GM21576 (cell line): Measurements from ENCODE around the gene CALM3.
"Not testable (repeated sequence)": the region's sequence is repeated elsewhere in the genome, so short reads cannot be mapped to it uniquely, and the experiment has no call there.

Experiments
- ATAC-seq: cut with Tn5 transposase; IDR thresholded peaks from one replicate; pipeline ENCODE4 v1.9.1; 2021; ENCODE audit warnings: mild to moderate bottlenecking, moderate library complexity; ENCODE audit not compliant: unreplicated experiment

Gene CALM3

GRCh38 chr19:46601318-46602224 is at the start of gene CALM3:
CALM3 (plus strand) TSS chr19:46601330; CDS start chr19:46601435, 105 bp downstream.
- ATAC-seq = no peak

GRCh38 chr19:46552891-46553290 is 48.2 kb upstream of the CALM3 start:
- no peak for ATAC-seq

GRCh38 chr19:46554161-46554560 is 47.0 kb upstream of the CALM3 start:
- ATAC-seq = no peak

- ATAC-seq = no peak
Measured at GRCh38 chr19:46555628-46556280, 45.4 kb upstream of the CALM3 start.

GRCh38 chr19:46556471-46556870 is 44.7 kb upstream of the CALM3 start:
- not testable (repeated sequence) for ATAC-seq

- no peak for ATAC-seq
Measured at GRCh38 chr19:46559203-46559602, 41.9 kb upstream of the CALM3 start.

- ATAC-seq = not testable (repeated sequence)
Measured at GRCh38 chr19:46559675-46560074, 41.5 kb upstream of the CALM3 start.

GRCh38 chr19:46564701-46565100 is 36.4 kb upstream of the CALM3 start:
- ATAC-seq = no peak

- ATAC-seq = no peak
Measured at GRCh38 chr19:46571495-46571894, 29.6 kb upstream of the CALM3 start.

- ATAC-seq = no peak
Measured at GRCh38 chr19:46573679-46574498, 27.2 kb upstream of the CALM3 start.

GRCh38 chr19:46574533-46574932 is 26.6 kb upstream of the CALM3 start:
- no peak for ATAC-seq

GRCh38 chr19:46578450-46578849 is 22.7 kb upstream of the CALM3 start:
- no peak for ATAC-seq

- ATAC-seq = no peak
Measured at GRCh38 chr19:46579361-46579879, 21.7 kb upstream of the CALM3 start.

- ATAC-seq = no peak
Measured at GRCh38 chr19:46580247-46580646, 20.9 kb upstream of the CALM3 start.

- ATAC-seq = no peak
Measured at GRCh38 chr19:46585539-46585938, 15.6 kb upstream of the CALM3 start.

GRCh38 chr19:46586294-46586693 is 14.8 kb upstream of the CALM3 start:
- no peak for ATAC-seq

GRCh38 chr19:46587861-46588260 is 13.3 kb upstream of the CALM3 start:
- ATAC-seq = no peak

- ATAC-seq = no peak
Measured at GRCh38 chr19:46591254-46591653, 9.9 kb upstream of the CALM3 start.

GRCh38 chr19:46591870-46592269 is 9.3 kb upstream of the CALM3 start:
- no peak for ATAC-seq

- no peak for ATAC-seq
Measured at GRCh38 chr19:46596008-46596407, 5.1 kb upstream of the CALM3 start.

GRCh38 chr19:46598372-46598917 is 2.7 kb upstream of the CALM3 start:
- no peak for ATAC-seq
